GM19351 (cell line): ENCODE results near the gene SLC44A3.

Experiments used
- ATAC-seq: cut with Tn5 transposase; IDR thresholded peaks from one replicate; pipeline ENCODE4 v1.9.1; 2021; ENCODE audit warnings: mild to moderate bottlenecking, moderate library complexity; ENCODE audit not compliant: unreplicated experiment

SLC44A3 gene

GRCh38 chr1:94903280-94904009 lies 83.3 kb downstream of the SLC44A3 start:
- no peak for ATAC-seq

DNA sequence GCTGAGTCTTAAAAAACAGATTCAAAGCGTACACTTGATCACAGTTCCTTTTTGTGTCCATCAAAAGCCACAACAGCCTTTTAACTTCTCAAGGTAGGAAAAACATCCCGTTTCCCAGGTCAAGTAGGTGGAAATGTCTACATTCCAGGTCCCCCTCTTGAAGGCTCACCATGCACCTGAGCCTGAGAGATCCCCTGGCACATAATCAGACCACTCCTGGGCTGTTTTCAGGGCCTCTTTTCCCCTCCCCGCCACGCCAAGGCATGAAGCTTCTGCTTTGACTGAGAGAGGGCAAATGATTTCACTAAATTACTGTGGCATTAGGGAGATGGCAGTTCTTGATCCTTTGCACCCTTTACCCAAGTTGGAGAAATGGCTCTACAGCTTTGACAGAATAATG lies 85.0 kb downstream of the SLC44A3 start:
- ATAC-seq: no peak

DNA sequence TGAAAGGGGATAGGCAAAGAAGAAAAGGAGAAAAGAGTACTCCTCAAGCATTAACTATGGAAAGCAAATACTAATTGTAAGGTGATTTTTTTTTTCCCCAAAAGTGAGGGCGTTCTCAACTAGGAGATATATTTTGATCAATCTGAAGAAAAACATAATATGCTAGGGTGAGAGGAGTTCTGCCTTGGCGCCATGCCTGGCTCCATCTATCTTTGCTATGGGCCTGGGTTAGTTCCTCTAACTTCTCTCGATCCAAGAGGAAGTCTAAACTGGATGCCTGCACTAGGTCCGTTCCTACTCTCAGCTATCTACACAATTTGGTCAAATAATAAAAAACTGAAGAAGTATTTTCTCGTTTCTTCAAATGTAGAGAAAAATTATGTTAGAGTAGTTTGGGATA lies 86.2 kb downstream of the SLC44A3 start:
- no peak for ATAC-seq

- ATAC-seq: no peak
Observed at GRCh38 chr1:94907136-94907535, 87.0 kb downstream of the SLC44A3 start.

GRCh38 chr1:94908190-94908589 lies 88.0 kb downstream of the SLC44A3 start:
- ATAC-seq: no peak

DNA sequence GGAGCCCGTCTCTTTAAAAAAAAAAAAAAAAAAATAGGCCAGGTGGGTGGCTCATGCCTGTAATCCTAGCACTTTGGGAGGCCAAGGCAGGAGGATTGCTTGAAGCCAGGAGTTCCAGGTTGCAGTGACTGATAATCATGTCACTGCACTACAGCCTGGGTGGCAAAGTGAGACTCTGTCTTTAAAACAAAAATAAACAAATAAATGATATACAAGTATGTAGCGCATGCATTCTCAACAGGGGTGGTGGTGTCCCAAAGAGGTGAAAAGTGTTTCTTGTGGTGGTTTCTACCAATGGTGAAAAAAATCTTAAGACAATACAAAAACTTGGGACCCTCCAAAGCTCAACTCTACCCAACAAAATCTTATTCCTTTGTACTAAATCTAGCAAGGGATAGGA lies 88.8 kb downstream of the SLC44A3 start:
- no peak for ATAC-seq

GRCh38 chr1:94909486-94909885 lies 89.3 kb downstream of the SLC44A3 start:
- ATAC-seq: no peak

- ATAC-seq: no peak
Observed at GRCh38 chr1:94912263-94913184, 92.4 kb downstream of the SLC44A3 start.

DNA sequence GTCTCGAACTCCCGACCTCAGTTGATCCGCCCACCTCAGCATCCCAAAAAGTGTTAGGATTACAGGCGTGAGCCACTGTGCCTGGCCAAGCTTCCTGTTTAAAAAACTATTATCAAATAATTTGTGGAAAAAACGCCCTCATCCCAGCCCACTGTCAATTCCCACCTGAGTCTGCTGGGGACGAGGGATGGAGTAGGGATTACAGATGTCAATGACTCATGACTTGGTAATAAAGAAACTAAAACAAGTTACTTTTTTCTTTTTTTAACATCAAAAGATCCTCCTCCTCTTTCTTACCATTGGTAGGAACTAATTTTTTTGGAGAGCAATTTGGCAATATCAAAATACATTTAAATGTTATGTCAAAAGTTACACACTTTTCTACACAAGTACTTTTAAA lies 97.1 kb downstream of the SLC44A3 start:
- no peak for ATAC-seq

GRCh38 chr1:94919241-94920030 lies 99.3 kb downstream of the SLC44A3 start:
- no peak for ATAC-seq

DNA sequence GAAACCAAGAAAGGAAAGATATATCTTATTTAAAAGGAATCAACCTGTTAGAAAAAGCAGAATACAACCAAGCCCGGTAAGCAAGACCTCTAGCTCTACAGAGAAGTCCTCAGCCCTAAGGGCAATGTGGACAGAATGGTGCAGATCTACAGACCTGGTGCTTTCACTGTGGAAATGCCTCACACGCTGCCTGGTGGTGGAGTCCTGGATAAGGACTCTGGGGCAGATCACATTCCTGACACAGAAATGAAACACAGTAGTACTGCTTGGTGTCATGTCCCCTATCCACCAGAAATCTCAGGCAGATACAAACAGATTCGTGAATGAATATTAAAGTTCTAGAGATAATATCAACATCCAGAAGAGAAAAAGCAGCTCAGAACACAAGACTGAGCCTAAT lies 99.9 kb downstream of the SLC44A3 start:
- ATAC-seq: no peak

- no peak for ATAC-seq
Observed at GRCh38 chr1:94921977-94922376, 101.8 kb downstream of the SLC44A3 start.

DNA sequence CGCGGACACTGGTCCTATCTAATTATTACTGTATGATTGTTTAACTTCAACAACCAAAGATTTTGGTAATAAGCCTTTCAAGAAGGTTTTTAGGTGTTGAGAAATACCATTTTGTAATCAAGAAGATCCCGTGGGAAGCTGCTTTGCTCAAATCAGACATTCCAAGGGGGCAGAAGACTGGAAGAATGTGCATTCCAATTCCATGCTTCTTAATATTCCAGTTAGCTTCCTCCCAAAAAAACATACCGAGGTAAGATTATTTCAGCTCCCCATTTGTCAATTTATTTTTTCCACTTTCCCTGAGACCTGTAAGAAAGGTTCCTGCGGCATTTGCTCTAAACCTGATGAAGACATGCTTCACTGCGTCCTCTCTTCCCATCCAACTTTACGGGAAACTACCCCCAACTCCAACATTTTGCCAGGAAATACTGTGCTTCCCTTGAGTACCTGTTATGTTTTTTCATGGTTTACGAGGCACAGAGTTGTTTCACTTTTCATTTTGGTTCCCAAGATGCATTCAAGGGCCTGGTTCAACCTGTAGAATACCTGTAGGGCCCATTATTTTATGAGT lies 102.7 kb downstream of the SLC44A3 start:
- no peak for ATAC-seq

DNA sequence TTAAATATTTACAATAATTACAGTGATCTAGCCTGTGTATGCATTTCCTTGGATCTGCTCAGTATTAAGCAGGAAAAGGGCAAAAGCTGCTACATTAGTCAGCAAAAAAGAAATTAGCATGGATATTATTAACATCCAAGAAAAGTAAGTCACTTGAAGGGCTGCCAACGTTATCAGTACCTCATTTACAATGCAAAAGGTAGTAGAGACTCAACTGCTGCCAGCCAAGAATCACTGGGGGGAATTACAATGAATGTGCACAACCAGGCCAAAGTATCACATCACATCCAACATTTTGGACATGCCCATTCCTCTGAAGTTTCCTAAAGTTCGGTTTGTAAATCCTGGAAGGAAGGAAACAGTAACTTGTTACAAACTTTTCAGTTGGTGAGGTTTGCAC lies 104.8 kb downstream of the SLC44A3 start:
- ATAC-seq: no peak

DNA sequence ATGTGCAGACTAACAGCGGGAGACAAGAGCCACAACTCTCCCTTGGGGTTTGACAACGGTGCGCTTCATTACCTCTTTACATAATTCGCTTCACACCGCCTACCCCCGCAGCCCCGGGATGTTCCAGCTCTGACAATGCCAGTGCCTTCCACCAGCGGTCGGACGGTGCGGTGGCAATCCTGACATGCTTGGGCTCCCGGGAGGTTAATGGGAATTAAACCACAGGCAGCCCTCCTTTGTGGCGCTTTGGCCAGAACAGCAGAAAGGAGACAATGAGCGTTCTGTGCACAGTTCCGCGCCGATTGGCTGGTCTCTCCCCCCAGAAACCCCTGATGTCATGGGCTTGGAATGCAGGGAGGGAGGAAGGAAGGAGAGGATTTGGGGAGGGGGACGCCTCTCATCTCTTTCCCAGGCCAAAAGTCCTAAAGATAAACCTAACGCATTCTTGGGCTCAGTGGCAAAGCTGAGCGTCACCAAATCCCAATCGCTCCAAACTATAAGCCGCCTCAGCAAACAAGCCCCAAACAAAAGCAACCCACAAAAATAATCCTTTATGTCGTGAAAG lies 105.5 kb downstream of the SLC44A3 start:
- peak; percentile 43 for ATAC-seq

DNA sequence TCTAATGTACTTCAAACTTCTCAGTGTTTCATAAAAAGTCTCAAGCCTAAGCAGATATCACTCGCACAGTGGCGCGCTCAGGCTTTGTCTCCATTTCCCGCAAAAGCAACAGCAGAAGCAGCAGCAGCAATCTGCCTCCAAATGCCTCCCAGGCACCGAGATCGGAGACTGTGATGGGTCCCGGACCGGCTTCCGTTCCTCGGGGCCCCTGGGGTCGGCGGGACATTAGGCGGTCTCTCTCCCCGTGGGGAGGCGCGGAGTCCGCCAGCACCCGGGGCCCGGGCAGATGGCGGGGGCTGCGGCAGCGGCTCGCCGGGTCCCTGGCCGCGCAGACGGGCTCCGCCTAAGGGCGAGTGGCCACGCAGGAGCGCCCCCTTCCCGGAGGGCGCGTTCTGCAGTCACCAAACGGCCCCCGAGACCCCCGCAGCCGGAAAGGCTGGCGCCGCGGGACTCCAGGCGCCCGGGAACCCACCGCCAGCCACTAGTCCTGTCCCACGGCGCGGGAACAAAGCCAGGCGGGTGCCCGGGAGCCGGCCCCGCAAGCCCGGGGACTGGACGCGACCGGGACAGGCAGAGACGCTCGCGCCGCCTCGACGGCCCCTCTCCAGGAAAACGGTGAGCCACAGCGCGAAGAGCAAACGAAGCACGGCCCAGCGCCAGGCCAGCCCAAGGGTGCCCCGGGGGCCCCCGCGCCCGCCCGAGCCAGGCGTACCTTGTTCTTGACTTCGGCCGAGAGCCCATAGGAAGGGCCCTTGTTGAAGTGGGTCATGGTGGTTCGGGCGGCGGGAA lies 106.2 kb downstream of the SLC44A3 start:
- peak; percentile 23 for ATAC-seq

DNA sequence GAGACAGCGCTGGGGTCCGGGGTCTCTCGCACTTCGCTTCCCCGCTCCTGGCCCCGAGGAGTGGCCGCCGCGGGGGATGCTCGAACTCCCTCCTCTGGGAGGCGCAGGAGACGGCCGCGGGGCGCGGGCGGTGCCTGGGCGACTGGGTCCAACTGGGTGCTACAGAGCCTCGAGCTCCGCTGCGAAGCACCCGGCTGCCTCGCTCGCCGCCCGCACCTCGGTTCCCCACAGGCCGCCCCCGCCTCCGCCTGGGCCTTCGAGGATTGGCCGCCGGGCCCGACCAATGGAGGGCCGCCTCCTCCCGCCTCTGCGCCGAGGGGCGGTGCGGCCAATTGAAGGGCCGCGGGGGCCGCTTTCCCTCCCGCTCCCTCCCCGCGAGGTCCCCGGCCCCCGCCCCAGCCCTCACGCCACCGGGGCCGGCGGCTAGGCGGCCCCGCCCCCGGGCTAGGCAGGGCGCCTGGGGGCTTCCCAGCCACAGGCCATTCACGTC lies 106.8 kb downstream of the SLC44A3 start, which contains the start of gene CNN3:
Gene CNN3, minus strand, starts transcription at position 196 of the 490 bp plus-strand sequence. CDS start 216 bp downstream, outside the sequence.
- peak; percentile 81 for ATAC-seq

GRCh38 chr1:94927405-94928175 lies 107.4 kb downstream of the SLC44A3 start:
- ATAC-seq: peak; percentile 7
